GM12873 (cell line): ENCODE results near the gene TREML4.

Experiments
- TF ChIP-seq, protein P1 (sequence below): IDR thresholded peaks from 2 replicates; pipeline ENCODE4 v1.5.1; 2012; ENCODE audit warnings: low read depth, mild to moderate bottlenecking, moderate library complexity, low read length, control low read depth; ENCODE audit not compliant: insufficient read depth; ENCODE audit errors: missing control alignments

The TREML4 gene

DNA sequence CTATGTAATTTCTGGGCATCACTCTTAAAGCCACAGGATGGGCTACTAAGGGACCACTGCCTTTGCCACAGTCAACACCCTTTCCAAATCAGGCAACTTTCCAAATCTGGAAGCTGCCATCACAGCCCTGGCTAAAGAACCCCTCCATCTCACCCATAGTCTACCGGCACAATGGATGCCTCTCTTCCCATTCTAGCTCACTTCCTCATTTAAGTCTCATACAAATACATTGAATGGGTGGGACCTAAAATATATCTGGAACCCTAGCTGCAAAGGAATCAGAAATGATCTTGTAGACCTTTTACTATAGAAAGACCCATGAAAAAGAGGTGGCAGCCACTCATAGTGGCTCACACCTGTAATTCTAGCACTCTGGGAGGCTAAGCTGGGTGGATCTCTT, 3.3 kb upstream of the TREML4 start:
- TF ChIP-seq, protein P1, sequence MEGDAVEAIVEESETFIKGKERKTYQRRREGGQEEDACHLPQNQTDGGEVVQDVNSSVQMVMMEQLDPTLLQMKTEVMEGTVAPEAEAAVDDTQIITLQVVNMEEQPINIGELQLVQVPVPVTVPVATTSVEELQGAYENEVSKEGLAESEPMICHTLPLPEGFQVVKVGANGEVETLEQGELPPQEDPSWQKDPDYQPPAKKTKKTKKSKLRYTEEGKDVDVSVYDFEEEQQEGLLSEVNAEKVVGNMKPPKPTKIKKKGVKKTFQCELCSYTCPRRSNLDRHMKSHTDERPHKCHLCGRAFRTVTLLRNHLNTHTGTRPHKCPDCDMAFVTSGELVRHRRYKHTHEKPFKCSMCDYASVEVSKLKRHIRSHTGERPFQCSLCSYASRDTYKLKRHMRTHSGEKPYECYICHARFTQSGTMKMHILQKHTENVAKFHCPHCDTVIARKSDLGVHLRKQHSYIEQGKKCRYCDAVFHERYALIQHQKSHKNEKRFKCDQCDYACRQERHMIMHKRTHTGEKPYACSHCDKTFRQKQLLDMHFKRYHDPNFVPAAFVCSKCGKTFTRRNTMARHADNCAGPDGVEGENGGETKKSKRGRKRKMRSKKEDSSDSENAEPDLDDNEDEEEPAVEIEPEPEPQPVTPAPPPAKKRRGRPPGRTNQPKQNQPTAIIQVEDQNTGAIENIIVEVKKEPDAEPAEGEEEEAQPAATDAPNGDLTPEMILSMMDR = no peak

DNA sequence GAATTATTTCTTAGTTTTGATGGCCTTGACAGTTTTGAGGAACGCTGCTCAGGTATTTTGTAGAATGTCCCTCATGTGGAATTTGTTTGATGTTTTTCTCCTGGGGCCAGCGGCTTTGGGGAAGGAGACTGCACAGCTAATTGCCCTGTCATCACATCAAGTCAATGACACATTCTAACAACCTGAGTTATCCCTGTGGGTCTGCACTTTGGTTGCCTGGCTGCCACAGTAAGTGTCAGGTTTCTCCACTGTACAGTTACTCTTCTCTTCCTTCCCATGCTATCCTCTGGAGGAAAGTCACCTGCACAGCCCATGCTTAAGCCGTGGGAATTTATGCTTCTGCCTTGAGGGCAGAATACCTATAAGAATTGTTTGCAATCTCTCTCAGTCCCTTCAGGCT, 1.4 kb upstream of the TREML4 start:
- TF ChIP-seq, protein P1 = no peak

DNA sequence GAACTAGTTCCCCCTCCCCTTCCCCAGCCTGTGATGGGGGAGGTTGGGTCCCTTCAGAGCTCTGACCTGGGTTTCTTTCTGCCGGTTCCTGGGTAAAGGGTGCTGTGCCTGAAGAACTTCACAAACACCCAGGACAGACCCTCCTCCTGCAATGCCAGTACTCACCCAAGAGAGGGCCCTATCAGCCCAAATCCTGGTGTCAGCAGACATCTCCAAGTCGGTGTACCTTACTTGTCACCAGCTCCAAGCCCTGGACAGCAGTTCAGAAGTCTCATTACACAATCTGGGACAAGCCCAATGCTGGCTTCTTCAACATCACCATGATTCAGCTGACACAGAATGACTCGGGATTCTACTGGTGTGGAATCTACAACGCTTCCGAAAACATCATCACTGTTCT, 467 bp downstream of the TREML4 start:
- TF ChIP-seq, protein P1 = peak; percentile 38

DNA sequence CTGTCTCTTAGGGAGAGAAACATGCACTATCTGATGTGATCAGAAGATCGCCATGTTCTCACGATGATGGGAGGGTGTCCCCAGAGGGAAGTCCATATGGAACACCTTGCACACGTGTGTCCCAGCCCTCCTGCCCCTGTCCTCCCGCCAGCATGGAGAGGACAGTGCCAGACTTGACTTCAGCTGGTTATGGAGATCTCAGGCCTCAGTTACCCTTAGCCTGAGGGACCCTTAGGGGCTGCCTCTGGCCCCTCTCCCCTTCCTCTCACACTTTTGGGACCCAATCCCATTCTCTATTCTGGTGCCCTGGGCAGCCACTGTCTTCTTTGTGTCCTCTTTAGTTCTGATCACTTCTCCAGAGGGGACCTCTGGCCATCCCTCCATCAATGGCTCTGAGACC, 1.6 kb downstream of the TREML4 start:
- TF ChIP-seq, protein P1 = no peak

DNA sequence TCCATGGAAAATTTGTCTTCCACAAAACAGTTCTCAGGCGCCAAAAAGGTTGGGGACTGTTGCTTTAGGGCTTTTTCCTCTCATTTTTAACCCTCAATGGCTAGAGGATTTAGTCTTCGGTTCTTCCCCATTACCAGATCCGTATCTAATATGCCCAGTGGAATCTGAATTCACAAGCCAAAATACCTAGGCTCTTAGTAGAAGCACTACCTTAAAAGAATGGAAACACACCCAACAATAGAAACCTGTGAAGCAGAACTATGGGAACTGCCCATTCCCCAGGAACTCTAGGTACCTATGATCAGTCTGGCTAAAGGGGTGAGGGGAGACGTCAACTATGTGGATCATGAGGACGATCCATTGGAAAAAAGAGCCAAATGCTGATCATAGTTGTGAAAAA, 3.1 kb downstream of the TREML4 start:
- TF ChIP-seq, protein P1 = no peak

DNA sequence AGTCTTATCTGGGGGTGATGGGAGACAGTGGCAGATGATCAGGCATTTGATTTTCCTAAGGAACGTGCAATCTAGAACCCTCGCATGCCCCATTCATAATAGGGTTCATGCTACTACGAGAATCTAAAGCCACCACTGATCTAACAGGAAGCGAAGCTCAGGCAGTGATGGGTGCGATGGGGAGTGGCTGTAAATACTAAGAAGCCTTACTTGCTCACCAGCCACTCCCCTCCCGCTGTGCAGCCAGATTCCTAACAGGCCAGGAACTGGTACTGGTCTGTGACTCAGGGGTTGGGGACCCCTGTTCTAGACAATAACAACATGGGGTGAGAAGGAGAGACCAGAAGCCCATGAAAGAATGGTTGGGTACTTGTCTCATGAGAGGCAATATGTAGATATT, 4.5 kb downstream of the TREML4 start:
- TF ChIP-seq, protein P1 = no peak

DNA sequence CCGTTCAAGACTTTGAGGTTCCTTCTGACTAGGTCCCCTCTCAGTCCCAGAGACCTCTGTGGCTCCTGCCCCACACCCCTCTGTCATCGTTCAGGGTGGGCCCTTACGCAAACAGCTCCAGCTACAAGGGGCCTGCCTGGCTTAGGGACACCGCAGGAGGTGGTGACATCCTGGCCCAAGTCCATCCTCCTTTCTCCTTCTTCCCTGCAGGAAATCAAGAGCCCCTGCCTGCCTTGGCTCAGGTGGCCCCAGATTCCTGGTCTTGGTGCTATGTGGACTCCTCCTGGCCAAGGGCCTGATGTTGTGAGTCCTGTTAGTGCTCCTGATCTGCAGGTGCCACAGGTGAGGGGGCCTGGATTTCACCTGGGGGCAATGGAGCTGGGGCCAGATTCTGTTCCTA, 8.1 kb downstream of the TREML4 start:
- TF ChIP-seq, protein P1 = no peak
